ENCODE results near the gene TTPAL.

The TTPAL gene

DNA sequence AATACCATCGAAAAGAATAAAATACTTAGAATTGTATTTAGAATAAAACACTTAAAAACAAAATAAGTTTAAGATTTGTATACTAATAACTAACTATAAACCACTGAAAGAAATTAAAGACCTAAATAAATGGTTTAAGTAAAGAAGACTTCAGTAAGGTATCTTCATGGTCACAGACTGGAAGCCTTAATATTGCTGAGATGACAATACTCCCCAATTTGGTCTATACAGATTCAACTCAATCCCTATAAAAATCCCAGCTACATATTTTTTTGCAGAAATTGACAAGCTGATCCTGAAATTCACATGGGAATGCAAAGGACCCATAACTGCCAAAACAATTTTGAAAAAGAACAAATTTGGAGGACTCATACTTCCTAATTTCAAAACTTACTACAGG is 27.3 kb downstream of the TTPAL start:
- DNase-seq: no peak

DNA sequence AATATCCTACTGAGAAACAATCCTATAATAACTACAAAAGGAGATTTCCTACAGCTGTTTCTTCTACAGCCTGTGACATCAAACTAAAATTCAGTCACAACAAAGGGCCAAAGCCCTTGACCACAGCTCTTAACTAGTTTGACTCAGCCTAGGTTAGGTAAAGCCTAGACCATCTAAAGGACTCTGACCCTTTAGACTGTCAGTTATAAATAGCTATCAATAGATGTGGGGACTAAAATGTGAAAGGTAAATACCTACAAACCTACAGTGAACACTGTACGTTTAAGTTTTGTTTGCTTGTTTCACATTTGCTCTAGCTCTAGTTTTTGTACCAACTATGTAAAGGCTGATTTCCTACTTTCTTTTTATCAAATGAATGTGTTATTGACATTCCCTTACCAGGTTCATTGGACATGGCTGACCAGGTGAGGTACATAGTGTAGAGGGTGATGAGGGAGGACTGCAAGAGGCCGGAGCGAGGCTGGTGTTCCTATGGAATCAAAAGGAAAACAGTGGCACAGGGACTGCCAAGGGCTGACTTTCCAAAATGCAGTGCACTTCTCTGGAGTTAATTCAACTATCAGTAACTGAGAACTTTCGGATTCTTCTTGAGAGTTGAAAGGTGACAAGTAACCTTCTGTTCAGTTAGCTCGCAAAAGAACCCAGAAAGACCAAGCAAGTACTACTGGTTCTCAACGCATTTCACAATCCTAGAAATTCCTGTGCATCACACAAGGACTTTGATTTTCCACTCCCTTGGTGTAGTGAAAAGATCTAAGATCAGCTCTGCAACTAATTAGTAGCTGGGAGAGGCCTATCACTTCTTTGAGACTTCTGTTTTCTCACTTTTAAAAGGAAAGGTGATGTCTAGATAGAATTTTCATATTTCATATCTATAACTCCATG is 29.0 kb downstream of the TTPAL start:
- DNase-seq: no peak

DNA sequence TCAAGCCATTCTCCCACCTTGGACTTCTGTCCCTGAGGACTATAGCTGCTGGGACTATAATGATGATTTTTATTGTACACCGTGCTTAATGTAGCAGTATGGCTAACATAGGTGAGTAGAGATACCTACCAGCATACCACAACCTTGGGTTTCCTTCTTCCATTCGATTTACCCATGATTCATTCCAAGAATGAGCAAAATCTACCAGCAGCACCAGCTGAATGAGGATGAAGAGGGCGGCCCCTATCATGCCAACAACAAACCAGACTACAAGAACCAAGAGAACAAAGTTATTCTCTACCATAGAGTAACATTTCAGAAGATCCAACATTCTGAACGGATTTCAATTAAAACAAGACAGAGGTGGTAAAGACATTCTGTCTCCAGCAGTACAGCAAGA is 34.1 kb downstream of the TTPAL start:
- no peak for DNase-seq

DNA sequence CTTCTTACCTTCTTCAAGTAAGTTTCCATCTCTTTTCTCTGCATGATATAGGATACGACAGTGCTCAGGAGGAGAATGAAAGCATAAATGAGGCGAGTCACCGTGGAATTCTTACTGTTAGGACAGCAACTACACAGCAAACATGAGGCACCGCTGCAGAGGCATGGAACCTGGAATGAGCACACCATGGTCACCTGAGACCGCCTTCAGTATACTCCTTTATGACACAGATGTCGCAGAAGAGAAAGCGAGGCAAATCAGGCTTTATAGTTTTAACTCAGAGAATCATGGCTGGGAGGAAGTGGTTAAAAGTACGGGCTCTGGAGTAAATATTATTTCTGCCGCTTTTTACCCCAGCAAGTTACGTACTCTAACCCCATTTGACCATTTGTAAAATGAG is 38.2 kb downstream of the TTPAL start:
- DNase-seq: no peak

DNA sequence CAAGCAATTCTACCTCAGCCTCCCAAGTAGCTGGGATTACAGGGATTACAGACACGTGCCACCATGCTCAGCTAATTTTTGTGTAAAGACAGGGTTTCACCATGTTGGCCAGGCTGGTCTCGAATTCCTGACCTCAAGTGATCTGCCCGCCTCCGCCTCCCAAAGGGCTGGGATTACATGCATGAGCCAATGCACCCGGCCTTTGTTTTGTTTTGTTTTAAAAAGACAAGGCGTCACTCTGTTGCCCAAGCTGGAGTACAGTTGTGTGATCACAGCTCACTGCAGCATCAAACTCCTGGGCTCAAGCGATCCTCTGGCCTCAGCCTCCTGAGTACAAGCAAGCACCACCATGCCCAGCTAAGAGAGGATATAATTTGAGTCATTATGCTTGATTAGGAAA is 40.8 kb downstream of the TTPAL start:
- DNase-seq: no peak

DNA sequence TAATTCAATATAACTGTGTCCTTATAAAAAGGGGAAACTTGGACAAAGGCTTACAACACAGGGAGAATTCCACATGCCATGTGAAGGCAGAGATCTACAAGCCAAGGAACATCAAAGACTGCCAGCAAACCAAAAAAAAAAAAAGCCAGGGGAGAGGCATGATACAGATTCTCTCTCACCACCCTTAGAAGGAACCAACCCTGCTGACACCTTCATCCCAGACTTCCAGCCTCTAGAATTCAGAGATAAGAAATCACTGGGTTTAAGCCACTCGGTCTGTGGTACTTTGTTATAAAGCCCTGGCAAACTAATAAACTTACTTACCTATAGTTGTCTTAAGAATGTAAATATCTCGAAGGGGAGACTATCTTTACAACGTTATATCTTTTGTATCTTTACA is 41.8 kb downstream of the TTPAL start:
- DNase-seq: no peak

DNA sequence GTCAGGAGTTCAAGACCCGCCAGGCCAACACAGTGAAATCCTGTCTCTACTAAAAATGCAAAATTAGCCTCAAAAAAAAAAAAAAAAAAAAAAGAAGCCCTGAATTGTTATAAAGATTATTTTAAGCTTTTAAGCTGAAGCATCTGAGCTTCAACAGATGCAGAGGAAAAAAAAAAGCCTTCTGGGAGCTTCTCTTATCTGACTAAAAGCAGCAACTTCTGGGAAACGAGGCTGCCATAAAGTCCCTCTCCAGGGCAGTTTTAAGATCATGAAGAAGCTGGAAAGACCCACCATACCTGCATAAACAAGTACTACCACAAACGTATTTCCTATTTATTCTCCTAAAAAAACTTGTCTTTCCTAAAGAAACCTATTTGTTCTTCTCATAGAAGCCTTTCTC is 42.6 kb downstream of the TTPAL start:
- no peak for DNase-seq

DNA sequence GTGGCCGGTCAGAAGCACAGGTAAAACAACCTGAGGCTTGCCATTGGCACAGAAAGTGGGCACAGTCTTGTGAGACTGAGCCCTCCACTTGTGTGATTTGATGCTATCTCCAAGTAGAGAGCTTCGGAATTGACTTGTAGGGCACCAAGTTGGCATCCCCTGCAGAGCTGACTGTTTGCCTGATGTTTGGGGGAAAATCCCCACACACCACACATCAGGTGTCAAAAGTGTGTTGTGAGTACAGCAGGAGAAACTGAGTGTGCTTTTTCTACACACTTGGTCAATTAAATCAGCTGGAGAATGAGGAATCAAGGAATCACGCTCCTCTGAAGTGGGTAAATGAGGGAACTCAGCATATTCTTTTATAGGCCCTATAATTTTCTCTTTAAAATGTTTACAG is 45.2 kb downstream of the TTPAL start:
- no peak for DNase-seq

DNA sequence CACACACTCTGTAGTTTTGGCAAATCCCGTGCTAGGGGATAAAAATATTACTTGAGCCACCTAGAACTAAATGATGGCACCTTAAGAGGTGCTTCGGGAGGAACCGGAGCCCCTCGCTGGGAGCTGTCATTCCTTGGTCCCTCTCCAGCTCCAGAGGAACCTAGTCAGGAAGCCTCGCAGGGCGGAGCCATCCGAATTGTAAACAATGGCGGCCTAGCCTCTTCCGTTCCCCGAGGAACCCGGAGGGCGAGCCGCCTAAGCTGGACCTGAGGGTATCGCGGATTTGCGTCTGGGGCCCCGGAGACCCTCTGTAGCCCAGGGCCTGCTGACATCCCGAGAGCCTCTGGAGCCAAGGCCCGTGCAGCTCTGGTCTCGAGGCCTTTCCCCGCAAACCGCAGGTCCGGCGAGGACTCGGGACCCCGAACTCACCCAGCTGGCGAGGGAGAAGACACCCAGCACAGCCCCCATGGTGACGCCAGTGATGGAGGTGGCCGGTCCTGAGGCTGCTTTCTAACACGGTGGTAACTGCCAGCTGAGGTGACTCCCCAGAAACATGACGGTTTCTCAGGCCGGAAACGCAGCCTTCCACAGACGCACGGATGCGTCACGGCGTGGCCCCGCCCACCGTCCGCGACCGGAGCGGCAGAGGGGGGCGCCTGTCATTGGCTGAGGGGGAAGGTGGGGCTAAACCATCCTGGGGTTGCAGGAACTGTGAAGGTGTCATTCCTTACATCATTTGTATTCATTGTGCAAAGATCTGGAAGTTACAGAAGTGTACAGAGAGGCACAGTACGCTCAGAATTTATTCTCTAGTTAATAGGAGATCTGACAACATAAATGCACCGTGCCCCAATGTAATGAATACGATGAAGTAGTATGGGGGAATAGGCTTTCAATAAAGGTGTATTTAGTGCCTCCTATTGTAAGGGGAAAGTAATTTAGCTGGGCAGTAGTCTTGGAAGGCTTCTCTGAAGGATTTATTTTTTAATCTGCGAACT is 46.1 kb downstream of the TTPAL start, which contains the start of gene SERINC3:
TSS of gene SERINC3 (minus strand) at position 587 of the 998 bp plus-strand sequence. CDS start at position 468, 119 bp downstream.
- peak; percentile 68 for DNase-seq

DNA sequence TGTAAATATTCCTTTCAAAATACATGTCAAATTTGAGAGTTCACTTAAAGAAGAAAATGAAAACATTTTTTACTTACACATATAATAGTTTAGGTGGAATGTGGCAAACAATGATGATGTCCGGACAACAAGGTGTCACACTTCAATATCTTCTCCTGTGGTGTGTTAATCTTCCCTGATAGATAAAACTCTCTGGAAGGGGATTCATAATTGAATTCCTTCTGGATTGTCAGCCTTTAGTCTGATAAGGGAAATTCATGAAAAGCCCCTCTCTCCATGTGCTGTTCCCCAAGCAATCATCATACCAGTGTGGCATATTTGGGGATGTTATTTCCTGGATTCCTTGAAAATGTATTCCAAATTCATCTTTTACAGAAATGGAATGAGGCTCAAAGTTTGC is 47.2 kb downstream of the TTPAL start:
- no peak for DNase-seq

DNA sequence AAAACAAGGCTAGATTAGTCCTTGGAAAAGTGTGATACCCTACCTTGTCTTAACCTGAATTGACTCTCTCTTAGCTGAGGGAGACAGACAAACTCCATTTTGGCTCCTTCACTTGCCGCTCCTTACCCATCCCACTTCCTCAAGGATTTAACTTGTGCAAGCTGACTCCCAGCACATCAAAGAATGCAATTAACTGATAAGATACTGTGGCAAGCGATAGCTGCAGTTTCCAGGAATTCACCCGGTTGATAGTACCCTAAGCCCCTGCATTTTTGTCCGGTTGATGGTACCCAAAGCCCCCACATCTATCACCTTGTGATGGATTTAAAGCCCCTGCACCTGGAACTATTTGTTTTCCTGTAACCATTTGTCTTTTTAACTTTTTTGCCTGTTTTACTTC is 48.1 kb downstream of the TTPAL start:
- DNase-seq: no peak

DNA sequence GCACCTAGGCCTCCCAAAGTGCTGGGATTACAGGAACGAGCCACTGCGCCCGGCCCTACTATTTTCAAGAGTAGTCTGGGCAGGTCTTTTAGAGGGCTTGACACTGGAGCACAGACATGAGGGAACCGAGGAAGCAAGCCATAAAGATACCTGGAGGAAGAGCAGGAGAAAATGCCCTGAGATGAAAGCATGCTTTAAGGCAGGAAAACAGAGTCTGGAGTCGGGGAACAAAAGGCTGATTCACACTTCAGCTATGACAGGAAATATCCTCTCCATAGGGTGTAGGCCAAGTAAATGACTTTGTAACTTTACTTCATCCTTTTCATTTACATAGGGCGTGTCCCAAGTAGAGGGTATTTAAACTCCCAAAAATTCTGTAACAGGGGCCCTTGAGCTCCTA is 50.5 kb downstream of the TTPAL start:
- no peak for DNase-seq

DNA sequence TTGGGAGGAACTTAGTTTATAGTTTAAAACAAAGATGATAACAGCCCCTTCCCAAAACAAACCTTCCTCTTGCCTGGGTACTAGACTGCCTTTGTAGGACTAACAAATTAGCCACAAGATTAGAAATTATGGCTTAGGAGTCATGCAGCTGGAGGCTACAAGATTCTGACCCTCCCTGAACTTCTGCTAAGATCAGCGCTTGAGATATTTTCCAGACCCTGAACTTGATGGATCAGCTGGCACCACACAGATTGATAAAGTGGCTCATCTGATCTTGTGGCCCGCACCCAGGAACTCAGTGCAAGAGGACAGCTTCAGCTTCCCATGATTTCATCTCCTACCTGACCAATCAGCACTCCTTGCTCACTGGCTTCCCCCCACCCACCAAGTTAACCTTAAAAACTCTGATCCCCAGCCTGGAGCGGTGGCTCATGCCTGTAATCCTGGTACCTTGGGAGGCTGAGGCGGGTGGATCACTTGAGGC is 52.1 kb downstream of the TTPAL start:
- no peak for DNase-seq

DNA sequence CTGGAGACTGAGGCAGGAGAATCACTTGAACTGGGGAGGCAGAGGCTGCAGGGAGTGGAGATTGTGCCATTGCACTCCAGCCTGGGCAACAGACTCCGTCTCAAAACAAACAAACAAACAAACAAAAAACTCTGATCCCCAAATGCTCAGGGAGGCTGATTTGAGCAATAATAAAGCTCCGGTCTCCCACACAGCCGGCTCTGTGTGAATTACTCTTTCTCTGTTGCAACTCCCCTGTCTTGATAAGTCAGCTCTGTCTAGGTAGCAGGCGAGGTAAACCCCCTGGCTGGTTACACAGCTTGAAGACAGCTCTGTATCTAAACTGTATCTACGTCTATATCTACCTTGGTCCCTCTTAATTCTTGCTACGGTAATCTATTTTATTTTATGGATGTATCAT is 52.6 kb downstream of the TTPAL start:
- no peak for DNase-seq

DNA sequence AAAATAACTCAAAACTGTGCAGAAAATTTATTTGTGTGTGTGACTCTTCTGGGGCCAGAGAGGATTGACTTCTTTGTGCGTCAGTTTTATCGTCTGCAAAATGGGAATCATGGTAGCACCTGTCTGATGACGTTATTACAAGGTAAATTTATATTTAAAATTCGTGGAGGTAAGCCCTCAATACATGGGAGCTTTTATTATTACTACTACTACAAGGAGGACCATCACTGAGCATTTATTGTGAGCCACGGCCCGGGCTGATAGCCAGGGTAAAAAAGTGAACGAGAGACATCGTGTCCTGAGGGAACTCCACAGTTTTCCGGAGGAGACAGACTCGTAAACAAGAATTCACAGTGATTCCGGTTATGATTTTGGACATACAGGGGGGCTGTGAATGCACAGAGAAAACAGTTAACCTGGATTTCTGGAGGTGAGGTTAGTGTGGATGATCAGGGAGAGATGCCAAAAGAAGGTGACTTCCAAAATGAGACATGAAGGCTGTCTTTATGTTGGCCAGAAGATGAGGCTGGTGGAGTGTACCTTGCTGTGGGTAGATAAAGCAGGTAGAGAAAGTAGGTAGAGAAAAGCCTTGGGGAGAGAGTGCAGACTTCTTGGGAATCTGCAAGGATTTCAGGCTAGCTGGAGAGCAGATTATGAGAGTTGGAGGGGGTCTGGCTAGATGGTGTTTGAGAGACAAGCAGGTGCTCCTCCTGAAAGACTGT is 56.7 kb downstream of the TTPAL start:
- DNase-seq: no peak

DNA sequence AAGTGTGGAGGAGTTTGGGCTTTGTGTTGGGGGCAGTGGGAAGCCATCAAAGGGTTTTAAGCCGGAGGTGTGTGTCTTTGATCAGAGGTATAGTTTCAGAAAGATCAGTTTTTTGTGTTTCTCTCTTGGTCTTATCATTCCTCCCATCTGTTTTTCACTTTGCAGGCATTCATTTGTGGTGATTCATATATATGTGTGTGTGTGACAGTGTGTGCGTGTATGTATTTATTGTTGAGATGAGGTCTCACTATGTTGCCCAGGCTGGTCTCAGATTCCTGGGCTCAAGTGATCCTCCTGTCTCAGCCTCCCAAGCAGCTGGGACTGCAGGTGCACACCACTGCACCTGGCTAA is 57.3 kb downstream of the TTPAL start:
- no peak for DNase-seq

DNA sequence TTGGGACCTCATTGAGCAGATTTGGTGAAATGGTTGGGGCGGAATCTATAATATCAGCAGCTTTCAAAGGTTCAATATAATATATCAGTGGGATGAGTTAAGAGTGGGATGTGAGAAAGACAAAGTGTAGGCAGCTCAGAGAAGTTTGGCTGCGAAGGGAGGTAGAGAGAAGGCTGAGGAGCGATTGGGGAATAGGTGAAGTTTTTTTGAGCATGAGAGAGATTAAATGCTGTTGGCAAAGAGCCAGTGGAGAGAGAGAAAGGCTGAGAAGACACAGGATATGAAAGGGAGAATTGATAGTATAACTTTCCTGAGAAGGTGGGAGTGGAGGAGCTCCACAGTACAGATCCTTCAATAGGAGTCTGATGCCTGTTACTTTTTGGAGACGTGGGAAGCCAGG is 58.3 kb downstream of the TTPAL start:
- DNase-seq: no peak

DNA sequence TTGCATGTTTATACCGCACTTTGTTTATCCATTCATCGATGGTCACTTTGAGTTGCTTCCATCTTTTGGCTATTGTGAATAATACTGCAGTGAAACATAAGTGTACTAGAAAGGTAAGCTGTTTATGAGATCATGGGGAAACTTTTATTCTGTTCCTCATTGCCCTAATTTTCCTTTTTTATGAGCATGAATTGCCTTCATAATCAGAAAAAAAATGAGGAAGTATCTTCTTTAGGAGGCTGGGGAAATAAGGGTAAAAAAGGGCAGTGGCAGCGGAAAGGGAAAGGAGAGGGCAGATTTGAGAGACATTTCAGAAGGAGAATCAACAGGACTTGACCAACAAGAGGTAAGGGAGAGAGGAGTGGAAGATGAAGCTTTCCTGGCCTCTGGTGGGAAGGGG is 60.5 kb downstream of the TTPAL start:
- DNase-seq: no peak

DNA sequence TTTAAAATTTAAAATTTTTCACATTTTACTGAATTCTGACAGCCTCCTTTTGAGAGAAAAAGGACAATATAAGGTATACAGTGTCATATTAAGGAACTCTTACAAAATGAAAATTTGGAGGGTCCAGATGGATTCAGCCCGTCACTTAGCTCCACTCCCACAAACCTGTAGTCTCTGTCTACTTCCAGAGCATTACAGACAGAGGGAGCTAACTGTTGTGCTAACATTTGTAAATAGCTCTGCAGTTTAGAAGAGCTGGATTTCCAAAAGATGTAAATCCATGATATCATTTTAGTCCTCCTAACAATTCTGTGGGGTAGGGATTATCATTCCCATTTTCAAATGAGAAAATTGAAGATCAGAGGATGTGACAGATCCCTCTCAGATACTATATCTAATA is 62.3 kb downstream of the TTPAL start:
- DNase-seq: no peak

DNA sequence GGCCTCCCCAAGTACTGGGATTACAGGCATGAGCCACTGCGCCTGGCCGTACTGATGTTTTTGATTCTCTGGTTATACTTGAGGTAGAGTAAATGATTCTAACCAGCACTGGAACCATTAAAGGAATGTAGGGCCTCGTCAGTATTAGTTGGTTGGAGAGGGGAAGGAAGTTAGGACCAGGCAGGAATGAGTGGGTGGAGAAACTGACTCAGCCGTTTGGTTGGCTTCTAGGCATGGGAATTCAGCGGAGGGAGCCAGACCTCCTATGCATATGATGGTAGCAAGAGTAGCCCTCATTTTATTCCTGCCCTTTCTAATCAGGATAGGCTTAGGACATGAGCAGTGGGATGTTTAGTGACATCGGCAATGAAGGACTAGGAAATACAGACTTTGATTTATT is 65.2 kb downstream of the TTPAL start:
- DNase-seq: no peak

DNA sequence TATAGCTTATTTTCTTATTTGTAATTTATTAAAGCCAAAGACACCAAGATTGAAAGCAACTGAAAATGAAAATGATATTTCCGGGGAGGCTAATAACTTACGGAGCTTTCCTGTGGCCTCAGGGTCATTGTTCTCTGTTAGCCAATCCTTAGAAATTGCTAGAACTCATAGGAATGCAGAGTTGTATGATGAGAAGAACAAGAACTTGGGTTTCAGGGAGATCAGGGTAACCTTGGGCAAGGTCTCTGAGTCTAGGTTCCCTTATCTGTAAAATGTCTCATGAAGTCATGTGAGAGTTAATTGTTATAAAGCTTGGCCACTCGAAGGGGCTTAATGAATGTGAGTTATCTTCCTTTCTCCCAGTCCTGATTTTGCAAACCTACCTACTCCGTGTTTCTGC is 66.3 kb downstream of the TTPAL start:
- DNase-seq: no peak

DNA sequence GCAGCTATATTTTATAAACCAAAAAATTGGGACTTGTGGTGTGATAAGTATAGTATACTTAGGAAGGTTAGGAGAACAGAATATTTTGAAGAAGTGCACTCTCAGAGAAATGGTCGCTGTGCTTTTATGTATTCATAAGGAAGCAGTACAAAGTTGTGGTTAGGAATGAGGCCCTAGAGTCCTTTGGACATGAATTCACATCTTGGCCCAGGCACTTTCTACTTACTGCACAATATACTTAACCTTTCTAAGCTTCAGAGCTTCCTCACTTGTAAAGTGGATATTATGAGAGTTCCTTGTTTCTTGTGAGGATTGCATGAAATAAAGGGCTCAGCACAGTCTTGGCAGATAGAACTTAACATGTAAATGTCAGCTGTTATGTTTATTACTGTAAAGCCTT is 67.2 kb downstream of the TTPAL start:
- DNase-seq: no peak

DNA sequence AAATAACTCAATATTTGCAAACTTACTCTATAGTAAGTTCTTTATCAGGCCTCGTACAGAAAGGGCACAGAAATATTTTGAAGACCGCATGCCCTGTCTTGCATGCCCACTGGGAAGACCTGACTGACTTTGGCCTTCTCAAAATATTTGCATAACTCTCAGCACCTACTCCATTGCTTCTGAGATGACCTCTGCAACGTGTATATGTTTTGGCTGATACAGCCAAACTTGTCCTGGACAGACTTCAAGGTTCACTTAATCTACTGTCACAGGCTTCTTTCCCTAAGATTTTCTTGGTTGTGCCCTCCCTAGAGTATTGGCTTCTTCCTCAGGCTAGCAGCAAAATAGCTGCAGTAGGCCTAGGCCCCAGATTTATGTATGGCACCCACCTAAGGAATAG is 67.7 kb downstream of the TTPAL start:
- DNase-seq: no peak
